PC-9 (cell line): ENCODE measurements around the gene STK10.

Experiments
- CTCF ChIP-seq: fragments of 200-600 bp; sonication (generic); conservative IDR thresholded peaks from 2 replicates; pipeline ENCODE4 v1.6.1; 2017; ENCODE audit warnings: mixed run types, antibody characterized with exemption, mild to moderate bottlenecking, moderate library complexity
- EZH2 ChIP-seq: fragments of 200-600 bp; sonication (generic); IDR thresholded peaks from 2 replicates; pipeline ENCODE4 v1.8.0; 2017; ENCODE audit warnings: antibody characterized with exemption, low read depth

- TF ChIP-seq CTCF (no peak), EZH2 (no peak)
These were observed 77.7 kb downstream of the STK10 start for GRCh38 chr5:172110260-172110815.
